NCI-H2171 treated with DMSO at 0.1 percent for 48 hours (cell line): ENCODE measurements around the gene DNAH7.

Experiments
- DNase-seq: peaks from one replicate; lab custom pipeline; 2025; lab: John Stamatoyannopoulos, UW

DNAH7 gene

GRCh38 chr2:195808189-195808588, 260.4 kb downstream of the DNAH7 start:
- no peak for DNase-seq

- no peak for DNase-seq
Observed at GRCh38 chr2:195805283-195805976, 263.2 kb downstream of the DNAH7 start.

- DNase-seq: peak; percentile 27
Observed at GRCh38 chr2:195795879-195796278, 272.8 kb downstream of the DNAH7 start.

GRCh38 chr2:195793881-195794280, 274.8 kb downstream of the DNAH7 start:
- no peak for DNase-seq

- DNase-seq: no peak
Observed at GRCh38 chr2:195782156-195782555, 286.5 kb downstream of the DNAH7 start.

- no peak for DNase-seq
Observed at GRCh38 chr2:195779491-195779890, 289.1 kb downstream of the DNAH7 start.

- no peak for DNase-seq
Observed at GRCh38 chr2:195769975-195770374, 298.7 kb downstream of the DNAH7 start.

- DNase-seq: no peak
Observed at GRCh38 chr2:195768431-195768830, 300.2 kb downstream of the DNAH7 start.

- DNase-seq: no peak
Observed at GRCh38 chr2:195766691-195767090, 301.9 kb downstream of the DNAH7 start.

GRCh38 chr2:195763866-195764265, 304.8 kb downstream of the DNAH7 start:
- DNase-seq: no peak

GRCh38 chr2:195759877-195760276, 308.8 kb downstream of the DNAH7 start:
- no peak for DNase-seq

- no peak for DNase-seq
Observed at GRCh38 chr2:195758846-195759245, 309.8 kb downstream of the DNAH7 start.

- DNase-seq: no peak
Observed at GRCh38 chr2:195756218-195756942, 312.3 kb downstream of the DNAH7 start.

GRCh38 chr2:195741191-195741590, 327.4 kb downstream of the DNAH7 start:
- no peak for DNase-seq

GRCh38 chr2:195737511-195738325, 330.9 kb downstream of the DNAH7 start:
- no peak for DNase-seq

GRCh38 chr2:195735347-195735746, 333.3 kb downstream of the DNAH7 start:
- no peak for DNase-seq

- no peak for DNase-seq
Observed at GRCh38 chr2:195734931-195735330, 333.7 kb downstream of the DNAH7 start.

- no peak for DNase-seq
Observed at GRCh38 chr2:195734395-195734794, 334.2 kb downstream of the DNAH7 start.

- DNase-seq: no peak
Observed at GRCh38 chr2:195733831-195734230, 334.8 kb downstream of the DNAH7 start.

- no peak for DNase-seq
Observed at GRCh38 chr2:195732574-195732973, 336.1 kb downstream of the DNAH7 start.

GRCh38 chr2:195730912-195731311, 337.7 kb downstream of the DNAH7 start:
- DNase-seq: no peak

- DNase-seq: no peak
Observed at GRCh38 chr2:195727106-195727505, 341.5 kb downstream of the DNAH7 start.

- no peak for DNase-seq
Observed at GRCh38 chr2:195722075-195722474, 346.6 kb downstream of the DNAH7 start.
